COLO668 (cell line): ENCODE data around the gene FYB1.
"Not testable (repeated sequence)": the region's sequence is repeated elsewhere in the genome, so short reads cannot be mapped to it uniquely, and the experiment has no call there.

Source experiments
- DNase-seq: peaks from one replicate; lab custom pipeline; 2025; ENCODE audit not compliant: unreplicated experiment; lab: John Stamatoyannopoulos, UW

FYB1 gene

DNA sequence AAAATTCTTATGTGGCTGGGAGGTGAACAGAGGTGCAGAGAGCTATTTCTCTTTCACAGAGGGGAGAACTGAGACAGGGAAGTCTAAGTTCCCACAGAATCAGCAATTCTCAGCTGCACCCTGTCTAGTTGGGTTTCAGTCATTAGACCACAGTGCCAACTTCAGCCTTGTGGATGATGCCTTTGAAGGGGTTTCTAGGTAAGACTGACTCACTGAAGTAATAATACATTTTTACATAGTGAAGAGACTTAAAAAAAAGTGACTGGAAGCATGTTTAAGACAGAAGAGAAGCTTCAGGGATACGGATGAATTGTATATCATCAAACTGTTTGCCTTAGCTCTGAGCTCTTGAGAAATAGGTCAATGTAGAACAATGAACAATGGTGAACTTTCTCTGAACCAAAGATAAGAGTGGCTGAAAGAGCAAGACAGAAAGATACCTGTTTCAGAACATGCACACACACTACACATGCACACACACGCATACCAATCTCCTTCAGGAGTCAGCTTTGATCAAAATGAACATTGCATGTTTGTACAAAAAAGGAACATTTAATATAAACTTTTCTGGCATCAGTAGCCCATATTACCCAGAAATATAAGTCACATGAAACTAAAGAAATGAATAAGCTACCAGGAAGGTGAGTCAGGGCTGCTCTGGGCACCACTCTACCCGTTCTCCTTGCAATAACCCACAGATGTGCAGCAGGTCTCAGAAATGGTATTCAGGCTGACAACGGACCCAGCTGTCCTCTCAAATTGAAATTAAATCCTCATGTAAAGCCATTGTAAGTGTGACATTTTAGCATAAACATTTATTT lies 12.6 kb upstream of the FYB1 start:
- DNase-seq = no peak

DNA sequence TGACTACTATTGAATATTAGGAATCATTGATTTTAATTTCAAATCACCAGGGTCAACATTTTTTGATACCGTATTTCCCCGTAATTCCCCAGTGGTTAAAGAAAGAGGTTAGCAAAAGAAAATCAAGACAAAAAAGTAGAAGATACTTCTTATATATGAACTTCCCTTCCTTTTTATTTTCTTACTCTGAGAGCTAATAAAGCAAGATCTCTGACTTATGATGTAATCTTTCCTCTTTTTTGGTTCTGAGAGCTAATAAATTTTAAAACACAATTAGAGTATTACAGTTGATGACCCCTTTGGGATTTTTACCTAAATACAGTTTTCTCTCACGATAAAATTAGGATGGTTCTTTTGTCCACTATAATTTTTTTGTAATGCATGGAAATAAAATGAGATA lies 9.2 kb upstream of the FYB1 start:
- no peak for DNase-seq

DNA sequence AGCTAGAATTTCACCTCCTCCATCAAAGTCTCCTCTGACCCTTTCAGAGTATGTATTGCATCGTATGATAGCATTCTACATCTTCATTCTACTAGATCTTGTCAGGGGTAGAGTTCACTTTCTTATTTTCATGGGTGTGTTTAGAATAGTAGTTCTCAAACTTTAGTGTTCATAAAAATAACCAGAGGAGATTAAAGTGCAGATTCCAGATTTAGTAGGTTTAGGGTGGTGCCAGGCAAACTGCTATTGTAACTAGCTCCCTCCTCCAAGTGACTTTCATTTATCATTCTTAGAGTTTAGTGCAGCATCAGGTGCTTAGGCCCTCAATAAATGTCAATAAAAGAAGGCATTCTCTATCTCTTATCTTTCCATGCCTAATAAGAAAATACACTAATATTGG lies 7.2 kb upstream of the FYB1 start:
- DNase-seq = no peak

DNA sequence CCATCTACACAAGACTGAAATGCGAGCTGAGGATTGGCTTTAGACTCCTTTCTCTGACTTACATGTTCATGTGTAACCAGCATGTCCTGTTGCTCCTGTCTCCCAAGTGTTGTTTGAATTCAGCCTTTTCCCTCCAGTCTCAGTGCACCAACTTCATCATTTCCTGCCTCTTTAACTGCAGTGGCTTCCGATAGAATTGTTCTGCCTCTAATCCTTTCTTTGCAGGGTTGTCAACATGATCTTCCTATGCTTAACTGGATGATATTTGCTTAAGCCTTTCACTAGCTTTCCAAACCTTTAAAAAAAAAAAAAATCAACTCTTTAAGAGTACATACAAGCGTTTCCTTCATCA lies 6.7 kb upstream of the FYB1 start:
- DNase-seq = no peak

DNA sequence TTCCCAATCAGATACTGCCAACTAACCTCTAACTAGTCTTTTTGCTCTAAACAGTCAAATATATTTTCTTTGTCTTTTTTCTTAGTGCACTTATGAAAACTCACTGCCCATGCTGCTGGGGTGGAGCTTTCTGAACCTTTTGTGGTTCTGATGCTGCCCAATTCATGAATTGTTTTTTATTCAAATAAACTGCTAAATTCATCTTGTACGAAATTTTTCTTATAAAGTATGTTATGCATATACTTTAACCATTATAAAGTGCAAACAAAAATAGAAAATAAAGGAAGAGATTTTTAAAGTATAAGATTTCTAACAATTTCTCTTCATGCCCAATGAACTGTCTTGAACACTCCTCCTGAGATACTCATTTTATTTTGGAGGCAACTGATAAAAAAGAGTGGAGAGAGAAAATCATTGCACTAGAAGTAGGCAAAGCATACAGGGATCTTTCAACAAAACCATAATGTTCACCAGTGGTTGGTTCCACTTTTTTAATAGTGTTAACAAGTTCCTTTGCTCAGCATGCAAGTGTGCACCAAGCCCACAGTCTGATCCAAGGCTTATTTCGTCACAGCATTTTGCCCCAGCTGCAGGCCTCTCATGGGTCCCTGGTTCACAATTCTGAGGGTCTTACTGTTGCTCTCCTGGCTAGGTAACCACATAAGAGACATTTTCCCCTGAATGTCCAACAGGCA lies 6.2 kb upstream of the FYB1 start:
- DNase-seq = no peak

DNA sequence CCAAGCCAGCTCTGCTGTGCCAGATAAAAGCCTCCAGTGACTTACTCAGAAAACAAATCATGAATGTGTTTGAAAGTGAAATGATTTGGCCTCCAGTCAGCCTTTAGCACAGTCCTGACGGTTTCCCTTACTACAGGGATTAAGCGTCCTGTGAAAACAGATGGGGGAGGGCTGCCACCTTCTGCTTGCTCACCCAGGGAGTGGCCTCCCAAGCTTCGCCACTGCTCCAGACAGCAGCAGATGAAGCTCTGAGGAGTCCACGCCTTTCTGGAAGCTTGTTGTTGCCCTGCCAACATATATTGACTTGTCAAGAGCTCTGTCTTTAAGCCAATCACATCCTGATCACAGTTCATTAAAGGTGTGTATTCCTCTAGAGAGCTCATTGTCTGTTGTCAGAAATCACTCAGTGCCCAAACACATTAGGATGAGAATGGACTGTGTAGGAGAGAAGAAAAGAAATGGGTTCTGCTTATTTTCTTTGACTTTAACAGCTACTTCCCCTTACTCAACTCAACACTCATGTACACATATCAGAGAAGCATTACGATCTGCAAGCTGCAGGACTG lies 4.9 kb upstream of the FYB1 start:
- DNase-seq = no peak

DNA sequence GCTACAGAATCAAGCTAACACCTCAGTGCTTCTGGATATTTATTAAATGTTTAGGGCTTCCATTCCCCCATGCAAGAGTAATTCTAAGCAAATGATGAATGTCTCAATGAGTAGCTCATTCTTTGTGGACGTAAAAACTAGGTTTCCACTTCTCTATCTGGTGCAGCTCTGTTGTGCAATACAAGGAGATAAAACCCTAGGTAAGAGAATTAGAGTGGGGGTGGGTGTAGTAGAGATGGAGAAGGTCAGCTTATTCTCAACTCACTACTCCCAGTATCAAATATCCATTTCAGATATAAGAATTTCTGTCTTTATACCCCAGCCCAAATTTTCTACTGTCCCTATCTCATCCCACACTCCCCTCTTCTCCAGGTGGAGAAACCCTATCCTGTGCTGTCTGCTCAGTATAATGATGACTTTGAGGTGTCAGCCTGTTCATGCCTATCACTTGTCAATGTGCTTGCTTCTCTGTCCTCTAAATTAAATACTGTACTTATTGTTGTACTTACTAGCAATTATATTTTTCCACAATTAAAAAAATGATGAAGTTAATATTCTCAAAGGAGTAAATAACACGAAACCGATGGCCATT lies 4.3 kb upstream of the FYB1 start:
- DNase-seq = no peak

DNA sequence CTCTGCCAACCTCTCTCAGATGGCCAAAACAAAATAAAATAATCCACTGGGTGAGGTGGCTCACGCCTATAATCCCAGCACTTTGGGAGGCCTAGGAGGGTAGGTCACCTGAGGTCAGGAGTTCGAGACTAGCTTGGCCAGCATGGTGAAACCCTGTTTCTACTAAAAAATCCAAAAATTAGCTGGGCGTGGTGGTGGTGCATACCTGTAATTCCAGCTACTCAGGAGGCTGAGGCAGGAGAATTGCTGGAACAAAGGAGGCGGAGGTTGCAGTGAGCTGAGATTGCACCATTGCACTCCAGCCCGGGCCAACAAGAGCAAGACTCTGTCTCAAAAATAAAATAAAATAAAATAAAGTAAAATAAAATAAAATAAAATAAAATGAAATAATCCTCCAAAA lies 2.3 kb upstream of the FYB1 start:
- not testable (repeated sequence) for DNase-seq

DNA sequence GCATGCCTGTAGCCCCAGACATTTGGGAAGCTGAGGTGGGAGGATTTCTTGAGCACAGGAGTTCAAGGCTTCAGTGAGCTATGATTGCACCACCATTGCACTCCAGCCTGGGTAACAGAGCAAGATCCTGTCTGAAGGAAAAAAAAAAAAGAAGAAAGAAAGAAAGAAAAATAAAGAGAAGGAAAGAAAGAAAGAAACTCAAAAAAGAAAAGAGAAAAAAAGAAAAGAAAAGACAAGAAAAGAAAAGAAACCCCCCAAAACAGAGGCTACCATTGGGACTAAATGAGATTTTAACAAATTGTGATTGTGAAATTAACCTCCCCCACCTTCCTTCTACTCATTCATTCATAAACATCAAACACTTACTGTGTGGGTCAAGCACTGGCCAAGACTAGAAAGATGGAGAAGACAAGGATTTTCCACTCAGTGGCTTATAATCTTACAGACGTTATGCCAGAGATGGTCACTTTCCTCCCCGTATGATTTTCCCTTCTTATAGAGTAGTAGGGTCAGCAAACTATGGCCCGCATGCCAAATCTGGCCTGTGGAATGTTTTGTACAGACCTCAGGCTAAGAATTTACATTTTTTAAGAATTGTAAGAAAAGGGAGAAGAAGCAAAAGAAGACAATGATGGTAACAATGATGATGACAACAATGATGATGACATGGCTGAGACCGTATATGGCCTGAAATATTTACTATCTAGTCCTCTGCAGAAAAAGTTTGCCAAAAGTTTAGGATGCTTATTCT lies 1.1 kb upstream of the FYB1 start:
- DNase-seq = no peak

DNA sequence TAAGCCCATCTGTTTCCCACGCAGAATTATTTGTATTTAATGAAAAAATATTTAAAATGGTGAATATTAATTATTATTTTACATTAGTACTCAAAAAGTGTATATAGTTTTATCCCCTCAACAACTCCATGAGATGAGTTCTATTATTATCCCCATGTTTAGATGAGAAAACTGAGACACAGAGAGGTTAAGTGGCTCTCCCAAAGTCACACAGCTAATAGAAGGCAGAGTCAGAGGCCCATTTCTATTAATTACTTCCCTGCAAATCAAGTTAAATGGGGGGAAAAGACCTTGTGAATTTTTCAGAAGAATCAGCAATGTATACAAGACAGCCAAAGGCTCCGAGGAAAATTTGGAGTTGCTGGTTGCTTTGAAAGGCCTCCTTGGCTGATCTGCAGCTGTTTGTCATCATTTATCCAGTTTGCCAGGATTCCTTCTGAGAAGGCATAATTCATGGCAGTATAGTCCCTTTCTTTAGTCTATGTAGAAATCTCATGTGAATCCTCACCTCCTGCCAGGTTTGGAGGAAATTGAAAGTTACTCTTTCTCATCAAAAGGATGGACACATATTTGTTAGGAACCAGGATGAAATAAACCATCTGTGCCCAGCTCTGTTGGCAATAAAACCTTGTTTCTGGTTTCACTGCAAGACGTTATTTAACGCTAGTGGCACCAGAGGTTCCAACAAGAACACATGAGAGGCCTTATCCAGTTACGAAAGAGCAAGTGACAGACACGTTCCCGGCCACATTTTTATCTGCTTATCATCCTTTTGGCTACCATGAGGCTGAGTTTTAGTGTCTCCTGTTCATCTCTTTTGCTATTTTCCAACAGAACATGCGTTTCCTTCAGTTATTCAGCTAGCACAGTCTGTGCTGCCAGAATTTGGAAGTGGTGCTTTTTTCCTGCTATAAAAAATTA lies 621 bp downstream of the FYB1 start:
- no peak for DNase-seq

DNA sequence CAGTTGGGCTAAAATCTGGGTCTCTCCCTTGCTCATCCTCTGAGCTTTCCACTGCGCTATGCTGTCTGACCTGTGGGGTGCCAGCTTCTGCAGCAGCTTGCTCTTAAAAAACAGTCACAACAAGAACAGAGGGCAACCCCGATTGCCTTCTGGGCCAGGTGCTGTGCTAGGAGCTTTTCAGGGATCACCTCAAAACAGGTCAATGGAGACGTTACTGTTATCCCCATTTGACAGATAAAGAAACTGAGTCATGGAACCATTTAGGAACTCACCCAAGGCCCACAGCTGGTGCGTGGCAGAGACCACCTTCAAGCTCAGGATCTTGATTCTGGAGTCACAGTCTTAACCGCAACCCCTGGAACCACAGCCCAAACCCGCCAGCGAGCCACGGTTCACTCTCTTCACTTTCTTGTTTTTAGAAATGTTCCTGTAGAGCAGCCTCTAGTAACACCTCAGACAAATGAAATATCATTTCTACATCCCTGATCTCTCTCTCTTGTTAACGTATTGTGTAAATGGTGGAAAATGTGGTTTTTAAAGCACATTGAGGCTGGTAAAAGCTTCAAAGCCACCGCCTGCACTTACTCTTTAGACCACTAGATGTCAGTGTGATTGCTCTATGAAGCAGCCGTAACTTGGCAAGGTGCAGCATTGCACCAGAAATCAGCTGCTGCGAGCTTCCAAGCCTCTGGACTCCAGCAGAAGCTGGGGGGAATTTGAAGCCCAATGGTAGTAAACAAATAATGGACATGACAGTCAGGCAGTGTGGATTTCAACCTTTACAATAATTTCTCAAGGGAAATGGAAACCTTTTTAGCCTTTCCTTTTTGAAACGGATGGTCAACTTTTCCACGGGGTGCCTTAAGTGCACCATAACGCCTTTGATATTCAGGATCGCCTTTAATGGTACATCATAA lies 1.7 kb downstream of the FYB1 start:
- peak; percentile 72 for DNase-seq

DNA sequence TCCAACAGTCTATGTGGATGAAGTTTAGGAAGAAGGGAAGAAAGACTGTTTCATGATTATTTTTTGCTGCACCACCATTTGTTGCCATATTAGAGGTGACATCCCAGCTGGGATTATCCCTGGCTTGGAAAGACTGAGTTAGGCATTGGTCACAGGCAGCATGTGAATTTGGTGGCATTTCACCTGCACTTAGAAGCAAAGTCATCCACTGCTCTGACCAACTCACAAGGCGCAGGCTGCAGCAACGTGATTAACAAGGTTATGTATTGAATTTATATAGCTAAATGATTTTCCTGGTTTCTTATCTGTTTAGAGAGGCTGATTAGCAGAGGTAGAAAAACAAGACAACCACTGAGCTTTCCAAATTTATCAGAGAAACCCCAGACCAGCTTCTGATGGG lies 2.7 kb downstream of the FYB1 start:
- DNase-seq = no peak

DNA sequence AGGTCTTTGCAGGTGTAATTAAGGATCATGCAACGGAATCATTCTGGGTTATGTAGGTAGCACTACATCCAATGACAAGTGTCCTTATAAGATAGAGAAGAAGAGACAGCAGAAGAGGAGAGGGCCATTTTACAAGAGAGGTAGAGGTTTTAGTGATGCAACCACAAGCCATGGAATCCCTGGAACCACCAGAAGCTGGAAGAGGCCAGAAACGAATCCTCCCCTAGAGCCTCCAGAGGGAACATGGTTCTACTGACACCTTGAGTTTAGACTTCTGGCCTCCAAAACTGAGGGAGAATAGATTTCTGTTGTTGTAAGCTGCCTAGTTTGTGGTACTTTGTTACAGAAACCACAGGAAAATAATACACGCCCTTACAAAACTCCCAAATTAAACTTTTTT lies 3.5 kb downstream of the FYB1 start:
- no peak for DNase-seq

DNA sequence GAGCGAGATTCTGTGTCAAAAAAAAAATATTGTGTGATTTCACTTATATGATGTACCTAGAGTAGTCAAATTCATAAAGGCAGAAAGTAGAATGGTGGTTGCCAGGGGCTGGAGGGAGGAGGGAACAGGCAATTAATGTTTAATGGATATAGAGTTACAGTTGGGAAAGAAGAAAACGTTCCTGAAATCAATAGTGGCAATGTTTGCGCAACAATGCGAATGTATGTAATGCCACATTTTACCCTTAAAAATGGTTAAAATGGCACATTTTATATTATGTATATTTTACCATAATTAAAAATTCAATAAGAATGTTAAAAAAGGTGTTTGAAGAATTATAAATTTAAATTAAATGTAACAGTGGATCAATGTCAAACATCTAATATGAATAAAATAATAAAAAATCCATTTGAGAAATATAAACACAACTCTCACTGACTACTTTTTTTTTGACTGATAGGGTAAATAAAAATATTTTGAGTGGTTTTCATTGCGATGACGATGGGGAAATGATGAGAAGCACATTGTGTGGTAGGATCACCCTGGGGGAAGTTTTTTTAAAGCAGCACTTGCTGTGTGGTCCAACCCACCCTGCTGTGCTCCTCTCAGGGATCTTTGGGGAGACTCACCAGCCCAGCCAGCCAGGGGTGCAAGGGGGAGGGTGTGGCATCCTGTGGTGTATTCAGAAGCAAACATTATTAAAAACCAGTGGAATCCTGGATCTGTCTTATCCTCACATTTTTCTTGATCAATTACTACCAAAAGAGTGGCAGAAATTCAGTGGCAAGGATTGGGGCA lies 4.3 kb downstream of the FYB1 start:
- DNase-seq = no peak

DNA sequence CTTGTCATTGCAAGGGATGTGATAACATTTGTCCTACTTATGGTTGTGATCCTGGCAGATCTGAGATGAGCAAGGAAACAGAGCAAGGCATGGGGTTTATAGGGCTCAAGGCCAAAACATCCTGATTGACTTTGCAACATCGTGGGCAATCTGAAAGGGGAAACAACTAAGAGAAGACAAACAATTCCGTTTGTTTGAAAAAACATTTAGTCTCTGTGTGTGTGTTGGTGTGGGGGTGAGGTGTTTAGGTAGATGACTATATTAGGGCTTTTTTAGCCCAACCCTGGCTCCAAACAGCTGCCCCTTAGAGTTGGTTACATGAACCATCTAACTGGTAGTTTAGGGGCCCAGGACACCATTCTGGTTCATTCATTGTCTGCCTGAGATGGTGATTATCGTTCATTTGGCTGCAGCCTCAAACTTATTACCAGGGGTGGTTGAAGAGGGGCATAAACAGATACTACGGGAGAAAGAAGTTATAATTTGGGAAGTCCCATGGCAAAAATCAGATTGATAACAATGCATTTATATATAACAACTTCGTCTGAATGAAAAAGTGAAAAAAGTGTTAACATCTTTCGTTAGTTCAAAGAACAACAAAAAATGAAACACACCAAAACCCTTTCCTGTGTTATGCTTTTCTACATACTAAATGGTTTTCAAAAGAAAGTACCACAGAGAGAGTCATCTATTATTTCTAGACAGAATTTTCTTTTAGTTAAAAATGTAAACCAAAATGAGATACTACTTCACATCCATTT lies 5.7 kb downstream of the FYB1 start:
- no peak for DNase-seq

DNA sequence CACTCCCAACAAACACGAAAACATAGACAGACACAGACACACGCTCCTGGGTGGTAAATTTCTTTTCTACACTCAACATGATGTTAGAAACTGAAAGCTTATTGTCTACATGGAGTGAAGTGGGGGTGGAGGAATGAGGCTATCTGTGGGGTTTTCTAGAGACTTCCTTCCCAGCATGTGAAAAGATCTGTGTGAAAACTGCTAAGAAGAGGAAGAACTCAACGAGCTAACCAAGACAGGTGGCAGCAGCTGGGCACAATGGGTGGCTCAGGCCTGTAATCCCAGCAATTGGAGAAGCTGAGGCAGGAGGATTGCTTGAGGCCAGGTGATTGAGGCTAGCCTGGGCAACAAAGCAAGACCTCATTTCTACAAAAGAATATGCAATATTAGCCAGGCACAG lies 7.6 kb downstream of the FYB1 start:
- DNase-seq = no peak

DNA sequence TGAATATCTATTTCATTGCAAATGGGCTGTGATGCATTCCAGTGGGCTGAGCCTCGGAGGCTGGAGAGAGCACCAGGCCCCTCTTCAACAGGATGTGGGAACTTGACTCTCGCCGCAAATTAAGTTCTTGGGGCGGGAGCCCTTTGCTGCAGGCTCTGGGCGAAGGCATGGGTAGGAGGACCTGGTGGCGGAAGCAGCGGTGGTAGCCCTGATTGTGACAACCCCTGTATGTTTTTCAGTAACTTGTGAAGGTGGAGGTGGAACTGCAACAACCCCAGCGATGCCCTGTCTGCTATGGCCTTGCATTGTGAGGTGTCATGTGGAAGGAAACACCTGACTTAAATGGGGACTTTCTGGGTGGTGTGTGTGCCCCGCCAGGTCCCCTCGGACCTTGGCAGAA lies 9.4 kb downstream of the FYB1 start:
- DNase-seq = no peak

DNA sequence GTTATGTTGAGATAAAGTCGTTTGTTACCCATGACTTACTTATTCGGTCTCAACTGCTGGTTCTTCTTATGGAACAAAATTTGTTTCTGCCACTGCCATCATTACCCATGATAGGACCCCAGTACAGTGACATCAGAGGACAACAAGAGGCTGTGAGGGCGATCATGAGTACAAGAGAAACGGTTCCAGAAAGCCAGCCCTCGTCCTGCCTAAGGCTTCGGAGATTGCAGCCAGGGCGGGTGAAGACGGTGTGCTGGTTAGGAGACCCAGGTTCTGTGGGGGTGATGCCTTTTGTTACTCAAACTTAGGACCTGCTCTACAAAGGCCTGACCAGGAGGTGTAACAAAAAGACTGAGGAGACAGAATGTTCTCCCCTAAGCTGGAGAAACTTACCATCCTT lies 10.9 kb downstream of the FYB1 start:
- no peak for DNase-seq
